NCI-H128 (cell line): Measurements from ENCODE around the gene ATRNL1.

Experiments
- DNase-seq: peaks from one replicate; lab custom pipeline; 2025; ENCODE audit not compliant: unreplicated experiment; lab: John Stamatoyannopoulos, UW

ATRNL1 gene

GRCh38 chr10:115974816-115975430, 881.8 kb downstream of the ATRNL1 start:
- DNase-seq = no peak

DNA sequence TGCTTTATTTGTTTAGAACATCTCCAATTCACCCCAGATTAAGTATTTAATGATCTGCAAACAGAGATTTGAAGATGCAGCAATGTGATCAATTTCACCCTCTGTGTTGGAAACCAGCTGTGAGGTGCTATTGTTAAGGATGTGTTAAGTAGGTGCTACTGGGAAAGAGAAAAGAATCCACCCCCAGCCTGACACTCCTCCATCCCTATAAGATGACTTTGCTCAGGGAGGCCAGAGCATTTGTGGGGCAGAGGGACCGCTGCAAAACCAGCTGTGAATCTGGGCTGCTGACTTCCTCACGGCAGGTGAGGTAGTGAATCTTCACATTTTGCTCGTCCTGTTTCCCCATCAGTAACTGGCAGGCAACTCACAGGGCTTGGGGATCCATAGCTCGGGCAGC, 882.3 kb downstream of the ATRNL1 start:
- DNase-seq = no peak

- no peak for DNase-seq
Observed at GRCh38 chr10:115976342-115976741, 883.2 kb downstream of the ATRNL1 start.

GRCh38 chr10:115977855-115978254, 884.7 kb downstream of the ATRNL1 start:
- DNase-seq = no peak

- no peak for DNase-seq
Observed at GRCh38 chr10:115979576-115979975, 886.4 kb downstream of the ATRNL1 start.

DNA sequence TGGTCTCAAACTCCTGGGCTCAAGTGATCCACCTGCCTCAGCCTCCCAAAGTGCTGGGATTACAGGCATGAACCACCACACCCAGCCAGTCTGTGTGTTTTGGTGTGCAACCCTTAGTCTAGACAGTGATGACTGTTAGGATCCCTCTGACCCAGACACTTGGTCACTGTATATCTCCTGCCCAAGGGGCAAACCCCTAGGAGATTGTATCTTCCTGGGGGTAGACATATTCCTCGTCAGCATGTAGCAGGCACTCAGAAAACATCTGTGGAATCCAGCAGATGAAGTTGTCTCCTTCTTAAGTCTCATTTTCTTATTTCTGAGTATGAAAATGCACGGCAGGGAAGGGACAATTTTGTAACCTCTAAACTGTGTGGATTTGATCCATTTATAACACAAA, 887.3 kb downstream of the ATRNL1 start:
- DNase-seq = no peak

GRCh38 chr10:115981081-115981480, 887.9 kb downstream of the ATRNL1 start:
- DNase-seq = no peak

GRCh38 chr10:115982076-115982475, 888.9 kb downstream of the ATRNL1 start:
- DNase-seq = no peak

DNA sequence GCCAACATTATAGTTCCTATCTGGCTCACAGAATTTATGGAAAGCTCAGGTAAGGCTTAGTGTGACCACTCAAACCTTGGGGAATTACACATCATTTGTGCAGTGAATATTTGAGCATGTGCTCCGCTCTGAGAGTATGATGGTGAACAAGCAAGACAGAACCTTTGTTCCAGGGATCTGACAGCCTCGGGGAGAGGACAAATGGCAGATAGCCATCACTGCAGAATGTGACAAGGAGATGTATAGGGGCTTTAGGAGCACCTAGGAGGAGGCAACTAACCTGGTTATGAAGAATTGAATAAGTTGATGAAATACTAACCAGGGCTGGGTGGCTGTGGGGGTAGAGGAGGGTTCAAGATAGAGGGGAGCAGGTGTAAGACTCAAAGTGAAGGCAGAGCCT, 889.4 kb downstream of the ATRNL1 start:
- no peak for DNase-seq

- DNase-seq = no peak
Observed at GRCh38 chr10:115985786-115986185, 892.6 kb downstream of the ATRNL1 start.

GRCh38 chr10:115988380-115988779, 895.2 kb downstream of the ATRNL1 start:
- DNase-seq = no peak

- no peak for DNase-seq
Observed at GRCh38 chr10:115989621-115990020, 896.5 kb downstream of the ATRNL1 start.

- DNase-seq = no peak
Observed at GRCh38 chr10:115992236-115992986, 899.2 kb downstream of the ATRNL1 start.

GRCh38 chr10:115996031-115996430, 902.9 kb downstream of the ATRNL1 start:
- no peak for DNase-seq

- no peak for DNase-seq
Observed at GRCh38 chr10:115998301-115998700, 905.1 kb downstream of the ATRNL1 start.
